ENCODE data around the gene CDH24.

CDH24 gene

DNA sequence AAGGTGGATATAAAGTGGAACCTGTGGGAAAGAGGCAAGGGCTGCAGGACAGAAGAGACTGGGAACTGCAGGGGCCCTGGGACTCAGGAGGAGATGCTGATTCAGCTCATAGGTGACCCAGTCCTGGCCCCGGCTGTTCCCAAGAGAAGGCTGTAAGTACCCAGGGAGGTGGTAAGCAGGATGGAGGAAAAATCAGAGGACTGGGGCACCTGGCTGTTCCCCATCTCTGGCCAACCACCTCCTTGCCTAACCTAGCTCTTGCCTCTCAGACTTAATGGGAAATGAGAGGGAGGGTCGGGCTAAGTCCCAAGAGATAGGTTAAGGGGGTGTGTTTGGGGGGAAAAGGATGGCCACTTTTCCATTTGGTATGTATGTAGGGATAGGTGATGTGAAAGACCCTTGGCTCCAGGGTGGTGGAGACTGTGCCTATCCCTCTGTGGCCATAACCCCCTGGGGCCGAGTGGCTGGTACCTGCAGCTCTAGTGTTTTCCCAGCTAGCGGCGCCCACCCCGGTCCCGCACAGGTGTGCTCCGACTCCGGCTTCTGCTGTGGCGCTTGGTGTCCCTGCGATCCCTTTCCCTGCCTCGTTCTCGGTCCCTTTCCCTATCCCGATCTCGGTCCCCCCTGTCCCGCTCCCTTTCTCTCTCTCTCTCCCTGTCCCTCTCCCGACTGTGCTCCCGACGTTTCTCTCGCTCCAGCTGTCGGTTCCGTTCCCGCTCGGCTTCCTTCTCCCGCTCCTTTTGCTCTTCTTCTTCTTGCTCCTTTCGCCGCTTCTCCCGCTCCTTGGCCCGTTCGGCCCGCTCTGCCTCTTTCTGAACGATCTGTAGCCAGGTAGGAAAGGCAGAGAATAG lies 1.6 kb upstream of the CDH24 start:
- no peak for DNase-seq (ENCODE audit: insufficient read length)
- TF ChIP-seq POLR2AphosphoS5 (IDR thresholded peaks at IDR 0.05; ENCODE audit: low read depth, low read length) (0 out of 2 replicates have a peak, but pooled peaks have one; percentile 47), POLR2A (IDR thresholded peaks at IDR 0.05; ENCODE audit: low read depth, low read length) (peak; percentile 23; the same call in 1 of the 2 replicates), TAF1 (IDR thresholded peaks at IDR 0.05; ENCODE audit: borderline replicate concordance, low read depth, low read length) (no peak)
- no peak for FAIRE-seq

DNA sequence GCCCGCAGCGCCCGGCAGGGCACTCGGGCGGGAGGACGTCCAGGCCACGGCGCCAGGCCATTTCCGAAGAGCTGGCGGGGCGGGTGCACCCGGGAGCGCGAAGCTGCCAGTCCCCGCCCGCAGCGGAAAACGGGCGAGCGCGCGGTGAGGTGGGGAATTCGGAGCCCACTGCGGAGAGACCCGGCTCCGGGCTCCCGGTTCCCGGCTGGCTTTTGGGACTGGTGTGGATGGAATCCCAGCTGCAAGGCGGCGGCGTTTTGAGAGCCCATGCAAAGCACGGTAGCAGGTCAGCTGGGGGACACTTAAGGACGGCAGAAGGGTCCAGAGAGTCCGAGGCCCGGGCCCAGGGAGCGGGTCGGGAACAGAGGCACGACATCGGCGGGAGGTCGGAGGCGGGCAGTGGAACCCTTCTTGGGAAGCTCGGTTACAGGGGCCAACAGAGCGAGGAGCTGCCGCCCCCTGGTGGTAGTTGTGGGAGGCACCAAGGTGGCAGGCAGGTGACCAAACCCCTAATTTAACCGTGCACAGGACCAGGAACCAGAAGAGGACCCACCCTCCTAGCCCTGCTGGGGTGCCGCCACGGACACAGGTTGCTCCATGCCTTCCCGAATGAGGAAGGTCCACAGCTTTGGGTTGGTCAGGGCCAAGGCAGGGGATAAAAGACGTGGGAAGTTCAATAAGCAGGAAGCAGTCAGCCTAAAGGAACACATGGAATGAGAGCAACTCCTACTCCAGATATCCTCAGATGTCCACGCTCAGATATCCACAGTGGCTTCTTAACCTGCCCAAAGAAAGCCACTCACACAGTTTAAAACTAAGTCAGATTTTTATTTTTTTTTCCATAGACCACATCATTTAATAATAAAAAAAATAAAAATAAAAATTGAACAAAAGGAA lies 685 bp upstream of the CDH24 start:
- TF ChIP-seq TAF1 (IDR thresholded peaks at IDR 0.05; ENCODE audit: borderline replicate concordance, low read depth, low read length) (no peak), POLR2AphosphoS5 (IDR thresholded peaks at IDR 0.05; ENCODE audit: low read depth, low read length) (peak; percentile 74; the same call in 1 of the 2 replicates), POLR2A (IDR thresholded peaks at IDR 0.05; ENCODE audit: low read depth, low read length) (peak; percentile 53; the same call in 1 of the 2 replicates)
- DNase-seq (ENCODE audit: insufficient read length) (peak; percentile 92), FAIRE-seq (peak; percentile 85)

DNA sequence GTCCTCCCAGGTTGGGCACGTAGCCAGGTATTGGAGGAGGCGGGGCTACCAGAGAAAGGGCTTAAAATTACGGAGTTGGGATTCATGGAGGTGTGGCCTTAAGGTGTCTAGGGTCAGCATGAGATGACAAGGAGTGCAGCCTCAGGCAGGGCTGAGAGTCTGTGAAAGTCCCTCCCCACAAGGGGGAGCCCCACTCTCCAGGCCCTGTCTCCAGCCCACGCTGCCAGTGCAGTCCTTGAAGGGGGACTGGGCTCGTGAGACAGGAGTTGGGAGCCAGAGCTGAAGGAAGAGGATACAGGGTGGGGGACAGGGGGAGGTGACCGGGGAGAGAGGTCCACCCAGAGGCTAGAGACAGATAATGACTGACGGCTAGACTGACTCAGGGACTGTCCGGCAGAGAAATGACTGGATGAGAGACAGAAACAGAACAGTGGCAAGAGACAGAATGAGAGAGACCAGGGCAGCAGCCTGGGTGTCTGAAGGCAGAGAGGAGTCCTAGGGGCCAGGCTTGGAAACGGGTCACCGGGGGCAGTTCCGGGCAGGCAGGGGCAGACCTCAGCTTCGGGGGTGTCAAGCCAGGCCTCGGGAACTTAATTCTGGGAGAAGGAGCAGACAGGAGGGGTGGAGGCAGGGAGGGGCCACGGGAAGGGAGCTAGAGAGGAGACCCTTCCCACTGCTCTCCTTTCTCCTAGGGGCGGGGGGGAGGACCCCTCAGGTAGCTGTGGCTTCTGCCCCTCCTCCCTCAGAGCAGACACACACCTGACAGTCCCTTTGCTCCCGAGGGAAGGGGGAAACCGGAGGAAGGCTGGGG lies 970 bp downstream of the CDH24 start:
- FAIRE-seq (peak; percentile 96), DNase-seq (ENCODE audit: insufficient read length) (peak; percentile 90)
- no peak for TF ChIP-seq TAF1 (IDR thresholded peaks at IDR 0.05; ENCODE audit: borderline replicate concordance, low read depth, low read length)
- no peak for TF ChIP-seq POLR2AphosphoS5 (IDR thresholded peaks at IDR 0.05; ENCODE audit: low read depth, low read length)
- no peak for TF ChIP-seq POLR2A (IDR thresholded peaks at IDR 0.05; ENCODE audit: low read depth, low read length)

DNA sequence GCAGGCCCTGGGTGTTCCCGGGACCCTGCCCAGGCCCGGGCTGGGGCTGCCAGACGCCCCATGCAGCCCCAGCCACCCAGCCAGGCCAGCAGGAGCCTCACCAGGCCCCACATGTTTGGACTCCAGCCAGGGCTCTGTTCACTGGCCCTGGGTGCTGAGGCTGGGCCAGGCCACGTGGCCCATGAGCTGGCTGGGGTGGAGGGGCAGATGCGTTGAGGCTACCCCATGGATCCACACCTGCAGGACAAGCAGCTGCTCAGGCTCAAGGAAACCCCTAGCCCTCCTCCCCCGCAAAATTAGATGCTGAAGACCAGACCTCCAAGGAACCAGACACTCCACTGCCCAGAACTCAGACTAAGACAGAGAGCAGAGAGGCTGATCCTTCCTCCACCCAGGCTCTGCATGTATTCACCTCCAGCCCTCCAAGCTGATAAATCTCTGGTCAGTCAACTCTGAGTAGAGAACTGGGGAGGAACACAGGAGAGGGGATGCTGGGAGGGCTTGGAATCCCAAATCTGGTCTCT lies 1.6 kb downstream of the CDH24 start:
- DNase-seq (ENCODE audit: insufficient read length) (no peak), FAIRE-seq (no peak)
- no peak for TF ChIP-seq POLR2A (IDR thresholded peaks at IDR 0.05; ENCODE audit: low read depth, low read length)
- no peak for TF ChIP-seq POLR2AphosphoS5 (IDR thresholded peaks at IDR 0.05; ENCODE audit: low read depth, low read length)
- no peak for TF ChIP-seq TAF1 (IDR thresholded peaks at IDR 0.05; ENCODE audit: borderline replicate concordance, low read depth, low read length)

DNA sequence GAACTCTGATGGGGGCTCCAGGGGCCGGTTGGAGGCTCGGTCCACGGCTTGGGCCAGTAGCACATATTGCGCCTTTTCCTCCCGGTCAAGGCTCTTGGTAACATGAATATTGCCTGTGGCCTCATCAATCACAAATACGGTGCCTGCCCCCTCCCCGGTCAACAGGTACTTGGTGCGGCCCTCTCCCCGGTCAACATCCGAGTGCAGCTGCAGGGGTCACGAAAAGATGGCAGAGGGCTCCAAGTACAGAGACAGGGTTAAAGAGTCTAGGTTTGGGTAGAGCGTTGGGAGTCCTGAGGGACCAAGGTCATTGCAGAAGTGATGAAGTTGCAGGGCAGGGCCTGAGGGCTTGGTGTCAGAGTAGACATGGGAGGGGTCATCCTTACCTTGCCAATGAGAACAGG lies 2.2 kb downstream of the CDH24 start:
- DNase-seq (ENCODE audit: insufficient read length) (no peak), FAIRE-seq (no peak)
- TF ChIP-seq TAF1 (IDR thresholded peaks at IDR 0.05; ENCODE audit: borderline replicate concordance, low read depth, low read length) = no peak
- TF ChIP-seq POLR2AphosphoS5 (IDR thresholded peaks at IDR 0.05; ENCODE audit: low read depth, low read length) = no peak
- TF ChIP-seq POLR2A (IDR thresholded peaks at IDR 0.05; ENCODE audit: low read depth, low read length) = no peak

DNA sequence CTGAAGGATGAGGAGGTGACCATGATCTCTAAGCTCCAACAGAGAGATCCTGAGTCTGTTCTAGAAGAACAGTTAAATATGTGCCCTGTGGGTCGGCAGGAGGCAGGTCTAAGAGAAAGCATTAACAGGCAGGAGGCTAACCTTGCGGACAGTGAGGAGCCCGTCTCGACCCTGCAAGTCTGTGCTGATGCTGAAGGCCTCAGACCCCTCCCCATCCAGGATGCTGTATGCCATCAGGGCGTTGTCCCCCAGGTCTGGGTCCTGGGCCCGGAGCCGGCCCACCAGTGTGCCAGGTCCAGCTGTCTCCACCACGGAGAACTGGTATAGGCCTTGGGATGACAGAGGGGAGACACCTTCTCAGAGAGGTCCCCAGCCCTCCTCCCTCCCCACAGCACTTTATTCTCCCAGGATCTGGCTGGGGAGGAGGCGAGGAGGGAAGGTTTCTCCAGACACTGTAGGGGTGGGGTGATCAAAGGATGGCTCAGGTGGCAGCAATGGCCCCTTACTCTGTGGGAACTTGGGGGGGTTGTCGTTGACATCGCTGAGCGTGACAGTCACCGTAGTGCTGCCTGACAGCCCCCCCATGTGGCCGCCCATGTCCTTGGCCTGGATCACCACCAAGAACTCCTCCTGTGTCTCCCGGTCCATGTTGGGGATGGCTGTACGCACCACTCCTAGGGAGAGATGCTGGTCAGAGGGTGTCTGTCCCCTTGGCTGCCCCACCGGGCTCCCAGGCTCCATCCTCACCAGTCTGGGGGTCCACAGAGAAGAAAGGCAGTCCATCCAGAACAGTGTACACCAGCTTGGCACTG lies 3.1 kb downstream of the CDH24 start:
- FAIRE-seq (peak; percentile 74), DNase-seq (ENCODE audit: insufficient read length) (no peak)
- no peak for TF ChIP-seq TAF1 (IDR thresholded peaks at IDR 0.05; ENCODE audit: borderline replicate concordance, low read depth, low read length)
- TF ChIP-seq POLR2A (IDR thresholded peaks at IDR 0.05; ENCODE audit: low read depth, low read length) = no peak
- TF ChIP-seq POLR2AphosphoS5 (IDR thresholded peaks at IDR 0.05; ENCODE audit: low read depth, low read length) = no peak

DNA sequence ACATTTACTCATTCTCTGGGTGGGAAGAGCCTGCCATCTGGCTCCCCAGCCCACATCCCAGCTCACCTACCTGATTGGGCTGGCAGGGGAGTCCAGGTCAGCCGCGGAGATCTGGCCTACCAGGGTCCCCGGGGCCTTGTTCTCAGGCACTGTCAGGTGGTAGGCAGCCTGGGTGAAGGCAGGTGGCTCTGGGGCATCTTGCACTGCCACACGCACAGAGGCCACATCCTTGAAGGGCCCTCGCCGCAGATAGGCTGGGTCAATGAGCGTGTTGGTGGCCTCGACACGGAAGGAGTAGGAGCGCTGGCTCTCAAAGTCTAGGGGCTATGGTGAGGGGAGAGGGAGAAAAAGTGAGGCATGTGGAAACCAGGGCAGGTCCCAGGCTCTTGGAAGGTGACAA lies 3.9 kb downstream of the CDH24 start:
- TF ChIP-seq POLR2A (IDR thresholded peaks at IDR 0.05; ENCODE audit: low read depth, low read length) = no peak
- TF ChIP-seq TAF1 (IDR thresholded peaks at IDR 0.05; ENCODE audit: borderline replicate concordance, low read depth, low read length) = no peak
- no peak for TF ChIP-seq POLR2AphosphoS5 (IDR thresholded peaks at IDR 0.05; ENCODE audit: low read depth, low read length)
- DNase-seq (ENCODE audit: insufficient read length) (no peak), FAIRE-seq (no peak)

DNA sequence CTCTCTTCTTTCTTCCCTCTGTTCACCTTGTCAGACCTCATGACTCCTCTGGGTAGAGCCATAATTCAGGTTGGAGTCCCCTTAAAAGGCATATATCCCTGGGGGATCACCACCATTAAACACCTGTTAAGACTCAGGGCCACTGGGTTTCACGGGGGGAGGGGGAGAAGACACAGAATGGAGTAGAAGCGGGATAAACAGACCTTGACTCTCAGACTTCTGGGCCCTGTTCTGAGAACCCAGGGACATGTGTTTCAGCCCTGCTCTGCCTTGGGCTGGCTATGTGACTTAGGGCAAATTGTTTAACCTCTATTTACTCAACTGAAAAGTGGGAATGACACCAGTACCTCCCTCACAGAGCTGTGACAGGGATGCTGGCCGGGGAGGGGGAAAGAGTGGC lies 4.6 kb downstream of the CDH24 start:
- FAIRE-seq (no peak), DNase-seq (ENCODE audit: insufficient read length) (no peak)
- TF ChIP-seq POLR2AphosphoS5 (IDR thresholded peaks at IDR 0.05; ENCODE audit: low read depth, low read length) (no peak), POLR2A (IDR thresholded peaks at IDR 0.05; ENCODE audit: low read depth, low read length) (no peak), TAF1 (IDR thresholded peaks at IDR 0.05; ENCODE audit: borderline replicate concordance, low read depth, low read length) (no peak)

DNA sequence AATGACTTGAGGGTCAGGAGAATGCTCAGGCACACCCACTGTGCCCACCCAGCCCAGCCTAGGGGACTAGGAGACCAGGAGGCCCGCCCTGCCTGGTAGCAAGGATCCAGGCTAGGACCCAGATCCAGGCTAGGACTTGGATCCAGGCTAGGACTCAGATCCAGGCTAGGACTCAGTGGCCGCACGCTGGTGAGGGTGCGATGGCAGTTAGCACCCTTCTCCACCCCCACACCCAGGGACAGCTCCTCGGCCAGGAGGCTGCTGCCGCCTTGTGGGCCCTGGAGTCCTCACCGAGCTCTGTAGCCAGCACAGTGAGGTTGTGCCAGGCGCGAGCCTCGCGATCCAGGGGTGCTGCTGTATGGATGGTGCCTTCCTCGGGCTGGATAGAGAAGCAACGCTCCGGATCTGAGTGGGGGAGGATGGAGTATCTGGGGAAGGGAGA lies 5.1 kb downstream of the CDH24 start:
- DNase-seq (ENCODE audit: insufficient read length) = no peak
- TF ChIP-seq POLR2AphosphoS5 (IDR thresholded peaks at IDR 0.05; ENCODE audit: low read depth, low read length) (no peak), POLR2A (IDR thresholded peaks at IDR 0.05; ENCODE audit: low read depth, low read length) (no peak), TAF1 (IDR thresholded peaks at IDR 0.05; ENCODE audit: borderline replicate concordance, low read depth, low read length) (no peak)
- FAIRE-seq = no peak
